Upper lobe of right lung (tissue), 1 donor: ENCODE data around the gene NGEF. TPM values are rescaled to one million over a fixed set of nuclear protein-coding genes. Genes with fewer than 3 reads are reported as not detected.

Experiments used
- ATAC-seq: fragments of 200-7000 bp; cut with Tn5 transposase; one replicate; pipeline ENCODE4 v1.9.1; 2020; ENCODE audit warnings: mild to moderate bottlenecking, moderate library complexity
- DNase-seq: peaks from one replicate; pipeline ENCODE4 v3.0.0-alpha.2; 2020
- H3K27ac ChIP-seq: fragments of 200-600 bp; one replicate; pipeline ENCODE4 v1.8.0; 2022
- H3K27me3 ChIP-seq: fragments of 200-600 bp; one replicate; pipeline ENCODE4 v1.8.0; 2022; ENCODE audit warnings: mild to moderate bottlenecking
- H3K36me3 ChIP-seq: fragments of 200-600 bp; one replicate; pipeline ENCODE4 v1.8.0; 2022
- H3K4me1 ChIP-seq: fragments of 200-600 bp; one replicate; pipeline ENCODE4 v1.8.0; 2022
- H3K4me3 ChIP-seq: fragments of 200-600 bp; one replicate; pipeline ENCODE4 v1.8.0; 2022; ENCODE audit warnings: mild to moderate bottlenecking
- H3K9me3 ChIP-seq: fragments of 200-600 bp; one replicate; pipeline ENCODE4 v1.8.0; 2022
- intact Hi-C: fragments of 100-400 bp; cut with DNase I; formaldehyde crosslinking; loops from one replicate; pipeline ENCODE4 v1.11.0; 2022
- total RNA-seq: library from RNA; stranded (reverse); fragmentation: NEBNext Ultra II Directional; extraction: Animal tissue kit (Norgen Biotek cat#: 25700); gene quantifications from one replicate; pipeline ENCODE4 v1.2.1, GENCODE V29; 2021
- TF ChIP-seq, protein P1 (sequence below): fragments of 200-600 bp; IDR thresholded peaks from one replicate; pipeline ENCODE4 v1.8.0; 2022; ENCODE audit warnings: antibody characterized with exemption
- donor health status: DM: no; HTN: yes; CAD: no; lungs with severe emphysema.

The NGEF gene
- total RNA-seq, 1 donor from 2014 or later, result not detected

GRCh38 chr2:233035426-233036161, 22.5 kb upstream of the NGEF start:
- H3K4me1 ChIP-seq, result no peaks in the 10 kb centered on the region
- intact Hi-C loops, result no loop called here
- no peaks in the 10 kb centered on the region for H3K36me3 ChIP-seq
- H3K27me3 ChIP-seq, result no peaks in the 10 kb centered on the region
- no peak overlapping the region for H3K27ac ChIP-seq
- H3K4me3 ChIP-seq, result no peak overlapping the region
- TF ChIP-seq, protein P1, sequence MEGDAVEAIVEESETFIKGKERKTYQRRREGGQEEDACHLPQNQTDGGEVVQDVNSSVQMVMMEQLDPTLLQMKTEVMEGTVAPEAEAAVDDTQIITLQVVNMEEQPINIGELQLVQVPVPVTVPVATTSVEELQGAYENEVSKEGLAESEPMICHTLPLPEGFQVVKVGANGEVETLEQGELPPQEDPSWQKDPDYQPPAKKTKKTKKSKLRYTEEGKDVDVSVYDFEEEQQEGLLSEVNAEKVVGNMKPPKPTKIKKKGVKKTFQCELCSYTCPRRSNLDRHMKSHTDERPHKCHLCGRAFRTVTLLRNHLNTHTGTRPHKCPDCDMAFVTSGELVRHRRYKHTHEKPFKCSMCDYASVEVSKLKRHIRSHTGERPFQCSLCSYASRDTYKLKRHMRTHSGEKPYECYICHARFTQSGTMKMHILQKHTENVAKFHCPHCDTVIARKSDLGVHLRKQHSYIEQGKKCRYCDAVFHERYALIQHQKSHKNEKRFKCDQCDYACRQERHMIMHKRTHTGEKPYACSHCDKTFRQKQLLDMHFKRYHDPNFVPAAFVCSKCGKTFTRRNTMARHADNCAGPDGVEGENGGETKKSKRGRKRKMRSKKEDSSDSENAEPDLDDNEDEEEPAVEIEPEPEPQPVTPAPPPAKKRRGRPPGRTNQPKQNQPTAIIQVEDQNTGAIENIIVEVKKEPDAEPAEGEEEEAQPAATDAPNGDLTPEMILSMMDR, result no peak
- no peaks in the 10 kb centered on the region for H3K9me3 ChIP-seq
- DNase-seq (no peak), ATAC-seq (no peak)

GRCh38 chr2:233034091-233034882, 21.2 kb upstream of the NGEF start:
- TF ChIP-seq, protein P1, result no peak
- intact Hi-C loops, result no loop called here
- Histone ChIP-seq H3K4me3 (no peak overlapping the region), H3K27ac (no peak overlapping the region), H3K36me3 (no peaks in the 10 kb centered on the region), H3K27me3 (no peaks in the 10 kb centered on the region), H3K9me3 (no peaks in the 10 kb centered on the region), H3K4me1 (no peaks in the 10 kb centered on the region)
- DNase-seq, result no peak
- ATAC-seq, result peak; percentile 15

- no peaks in the 10 kb centered on the region for H3K4me1 ChIP-seq
- intact Hi-C loops, result no loop called here
- ATAC-seq, result no peak
- no peaks in the 10 kb centered on the region for H3K27me3 ChIP-seq
- H3K4me3 ChIP-seq, result no peak overlapping the region
- no peak overlapping the region for H3K27ac ChIP-seq
- TF ChIP-seq, protein P1, result no peak
- no peaks in the 10 kb centered on the region for H3K9me3 ChIP-seq
- no peaks in the 10 kb centered on the region for H3K36me3 ChIP-seq
- no peak for DNase-seq
These were observed 20.6 kb upstream of the NGEF start for GRCh38 chr2:233033672-233034071.

GRCh38 chr2:233032551-233033320, 19.7 kb upstream of the NGEF start, which contains the start of gene NEU2:
Gene NEU2 (plus strand): TSS chr2:233032672. CDS start chr2:233032672, 0 bp downstream.
- no peaks in the 10 kb centered on the region for H3K36me3 ChIP-seq
- H3K4me3 ChIP-seq, result no peak within 1 kb of the TSS
- H3K4me1 ChIP-seq, result no peaks in the 10 kb centered on the region
- intact Hi-C loops, result no loop called here
- DNase-seq (no peak), ATAC-seq (no peak)
- no peaks in the 10 kb centered on the region for H3K27me3 ChIP-seq
- no peak within 1 kb of the TSS for H3K27ac ChIP-seq
- TF ChIP-seq, protein P1, result no peak
- no peaks in the 10 kb centered on the region for H3K9me3 ChIP-seq

- ATAC-seq (no peak), DNase-seq (no peak)
- H3K36me3 ChIP-seq, result no peaks in the 10 kb centered on the region
- H3K4me1 ChIP-seq, result no peaks in the 10 kb centered on the region
- TF ChIP-seq, protein P1, result no peak
- no peaks in the 10 kb centered on the region for H3K9me3 ChIP-seq
- H3K27me3 ChIP-seq, result no peaks in the 10 kb centered on the region
- no peak overlapping the region for H3K27ac ChIP-seq
- intact Hi-C loops, result no loop called here
- no peak overlapping the region for H3K4me3 ChIP-seq
These were observed 18.8 kb upstream of the NGEF start for GRCh38 chr2:233031556-233032500.
